Measurements from ENCODE around the gene TDRD10.

TDRD10 gene

GRCh38 chr1:154550657-154551056 lies 48.6 kb downstream of the TDRD10 start:
- H3K14ac ChIP-seq (ENCODE audit: low read length), result no peak overlapping the region
- H2BK15ac ChIP-seq (ENCODE audit: low read length), result no peak overlapping the region
- H3K9ac ChIP-seq (ENCODE audit: low read depth, low read length, poor library complexity), result no peak overlapping the region
- H2BK5ac ChIP-seq (ENCODE audit: low read length), result no peak overlapping the region
- no peak overlapping the region for H2BK12ac ChIP-seq (ENCODE audit: low read length)
- H3K36me3 ChIP-seq (replicated peaks in 1 of 2; ENCODE audit: control insufficient read depth in 2 of 2, insufficient read depth in 2 of 2, low read length in 2 of 2), result peaks cover 62 to 77% of the 10 kb centered on the region in 2 donors
- no peak overlapping the region for H3K27ac ChIP-seq (replicated peaks; ENCODE audit: low read length)
- H4K8ac ChIP-seq (ENCODE audit: low read depth, low read length), result no peak overlapping the region
- no peak overlapping the region for H2AK5ac ChIP-seq (ENCODE audit: low read depth, low read length)
- no peak overlapping the region for H3K4me2 ChIP-seq (ENCODE audit: insufficient read depth, low read length, poor library complexity, severe bottlenecking)
- H2BK120ac ChIP-seq (ENCODE audit: low read depth, low read length), result no peak overlapping the region
- H3K79me1 ChIP-seq (ENCODE audit: low read depth, low read length), result no peaks in the 10 kb centered on the region
- WGBS, 2 donors (ENCODE audit: extremely low coverage in 2 of 2, insufficient read length in 2 of 2, insufficient replicate concordance in 1 of 2), result no CpG with 5 or more reads among the region's 6 CpGs
- no peak overlapping the region for H2AFZ ChIP-seq (ENCODE audit: low read length)
- no peak overlapping the region for H3K4ac ChIP-seq (ENCODE audit: low read length)
- H3K4me3 ChIP-seq (ENCODE audit: low read length in 2 of 2), result no peak overlapping the region
- H3K4me1 ChIP-seq (ENCODE audit: control insufficient read depth in 2 of 2, insufficient read depth in 1 of 2, low read depth in 1 of 2, low read length in 2 of 2), result no peaks in the 10 kb centered on the region
- no peak overlapping the region for H4K91ac ChIP-seq (ENCODE audit: low read depth, low read length, poor library complexity)
- DNase-seq (ENCODE audit: low spot score), result no peak
- H3K27me3 ChIP-seq (ENCODE audit: control insufficient read depth in 3 of 3, insufficient read depth in 3 of 3, low read depth in 1 of 3, low read length in 3 of 3), result no peaks in the 10 kb centered on the region
- H3K23ac ChIP-seq (ENCODE audit: low read depth, low read length, poor library complexity), result no peak overlapping the region
- H3K9me3 ChIP-seq (replicated peaks in 1 of 2; ENCODE audit: control insufficient read depth in 2 of 2, insufficient read depth in 1 of 2, low read depth in 1 of 2, low read length in 2 of 2), result no peaks in the 10 kb centered on the region
- H3K18ac ChIP-seq (ENCODE audit: low read length), result no peak overlapping the region

- H3K23ac ChIP-seq (ENCODE audit: low read depth, low read length, poor library complexity), result no peak overlapping the region
- H3K36me3 ChIP-seq (replicated peaks in 1 of 2; ENCODE audit: control insufficient read depth in 2 of 2, insufficient read depth in 2 of 2, low read length in 2 of 2), result peaks cover 63 to 85% of the 10 kb centered on the region in 2 donors
- H2AK5ac ChIP-seq (ENCODE audit: low read depth, low read length), result no peak overlapping the region
- H2BK15ac ChIP-seq (ENCODE audit: low read length), result no peak overlapping the region
- no peak overlapping the region for H2AFZ ChIP-seq (ENCODE audit: low read length)
- no peaks in the 10 kb centered on the region for H3K79me1 ChIP-seq (ENCODE audit: low read depth, low read length)
- peaks cover 5% of the 10 kb centered on the region in 2 donors for H3K4me1 ChIP-seq (ENCODE audit: control insufficient read depth in 2 of 2, insufficient read depth in 1 of 2, low read depth in 1 of 2, low read length in 2 of 2)
- H4K91ac ChIP-seq (ENCODE audit: low read depth, low read length, poor library complexity), result no peak overlapping the region
- no peak overlapping the region for H3K4me2 ChIP-seq (ENCODE audit: insufficient read depth, low read length, poor library complexity, severe bottlenecking)
- H3K4me3 ChIP-seq (ENCODE audit: low read length in 2 of 2), result no peak overlapping the region
- H3K27ac ChIP-seq (replicated peaks; ENCODE audit: low read length), result no peak overlapping the region
- no peak overlapping the region for H2BK12ac ChIP-seq (ENCODE audit: low read length)
- no peaks in the 10 kb centered on the region for H3K27me3 ChIP-seq (ENCODE audit: control insufficient read depth in 3 of 3, insufficient read depth in 3 of 3, low read depth in 1 of 3, low read length in 3 of 3)
- H4K8ac ChIP-seq (ENCODE audit: low read depth, low read length), result no peak overlapping the region
- H3K4ac ChIP-seq (ENCODE audit: low read length), result no peak overlapping the region
- H3K14ac ChIP-seq (ENCODE audit: low read length), result no peak overlapping the region
- H3K18ac ChIP-seq (ENCODE audit: low read length), result no peak overlapping the region
- WGBS, 2 donors (ENCODE audit: extremely low coverage in 2 of 2, insufficient read length in 2 of 2, insufficient replicate concordance in 1 of 2), result no CpG with 5 or more reads among the region's 4 CpGs
- H3K9me3 ChIP-seq (replicated peaks in 1 of 2; ENCODE audit: control insufficient read depth in 2 of 2, insufficient read depth in 1 of 2, low read depth in 1 of 2, low read length in 2 of 2), result no peaks in the 10 kb centered on the region
- no peak overlapping the region for H2BK5ac ChIP-seq (ENCODE audit: low read length)
- H3K9ac ChIP-seq (ENCODE audit: low read depth, low read length, poor library complexity), result no peak overlapping the region
- no peak for DNase-seq (ENCODE audit: low spot score)
- no peak overlapping the region for H2BK120ac ChIP-seq (ENCODE audit: low read depth, low read length)
Observed at GRCh38 chr1:154551474-154551873, 49.5 kb downstream of the TDRD10 start.

DNA sequence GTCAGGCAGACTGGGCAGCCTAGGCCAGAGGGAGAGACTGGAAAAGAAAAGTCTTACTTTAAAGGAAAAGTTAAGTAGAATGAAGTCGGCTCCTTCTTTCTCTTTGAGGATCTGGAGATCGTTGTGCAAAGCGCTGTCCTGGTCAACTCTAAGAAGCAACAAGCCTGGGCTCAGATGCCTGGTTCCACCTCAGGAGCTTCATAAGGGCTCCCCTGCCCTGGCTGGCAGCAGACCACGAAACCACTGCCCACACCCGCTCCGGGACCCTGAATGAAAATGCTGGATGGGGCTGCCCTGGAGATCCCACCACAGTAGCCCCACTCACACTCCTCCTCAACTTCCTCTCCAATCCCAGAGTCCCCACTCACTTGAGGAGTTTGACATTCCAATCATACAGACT lies 50.0 kb downstream of the TDRD10 start:
- no peak overlapping the region for H3K18ac ChIP-seq (ENCODE audit: low read length)
- WGBS, 2 donors (ENCODE audit: extremely low coverage in 2 of 2, insufficient read length in 2 of 2, insufficient replicate concordance in 1 of 2), result no CpG with 5 or more reads among the region's 6 CpGs
- H2AK5ac ChIP-seq (ENCODE audit: low read depth, low read length), result no peak overlapping the region
- peaks cover 9 to 11% of the 10 kb centered on the region in 2 donors for H3K4me1 ChIP-seq (ENCODE audit: control insufficient read depth in 2 of 2, insufficient read depth in 1 of 2, low read depth in 1 of 2, low read length in 2 of 2)
- H3K14ac ChIP-seq (ENCODE audit: low read length), result no peak overlapping the region
- H3K27ac ChIP-seq (replicated peaks; ENCODE audit: low read length), result no peak overlapping the region
- no peak overlapping the region for H3K23ac ChIP-seq (ENCODE audit: low read depth, low read length, poor library complexity)
- H2BK15ac ChIP-seq (ENCODE audit: low read length), result no peak overlapping the region
- H3K4me3 ChIP-seq (ENCODE audit: low read length in 2 of 2), result no peak overlapping the region
- no peak overlapping the region for H3K4ac ChIP-seq (ENCODE audit: low read length)
- no peak overlapping the region for H2BK5ac ChIP-seq (ENCODE audit: low read length)
- DNase-seq (ENCODE audit: low spot score), result no peak
- H3K9ac ChIP-seq (ENCODE audit: low read depth, low read length, poor library complexity), result no peak overlapping the region
- H3K79me1 ChIP-seq (ENCODE audit: low read depth, low read length), result no peaks in the 10 kb centered on the region
- no peak overlapping the region for H4K91ac ChIP-seq (ENCODE audit: low read depth, low read length, poor library complexity)
- H2BK12ac ChIP-seq (ENCODE audit: low read length), result no peak overlapping the region
- H4K8ac ChIP-seq (ENCODE audit: low read depth, low read length), result no peak overlapping the region
- no peaks in the 10 kb centered on the region for H3K27me3 ChIP-seq (ENCODE audit: control insufficient read depth in 3 of 3, insufficient read depth in 3 of 3, low read depth in 1 of 3, low read length in 3 of 3)
- H2AFZ ChIP-seq (ENCODE audit: low read length), result no peak overlapping the region
- H3K4me2 ChIP-seq (ENCODE audit: insufficient read depth, low read length, poor library complexity, severe bottlenecking), result no peak overlapping the region
- no peak overlapping the region for H2BK120ac ChIP-seq (ENCODE audit: low read depth, low read length)
- H3K36me3 ChIP-seq (replicated peaks in 1 of 2; ENCODE audit: control insufficient read depth in 2 of 2, insufficient read depth in 2 of 2, low read length in 2 of 2), result peaks cover 63 to 89% of the 10 kb centered on the region in 2 donors
- H3K9me3 ChIP-seq (replicated peaks in 1 of 2; ENCODE audit: control insufficient read depth in 2 of 2, insufficient read depth in 1 of 2, low read depth in 1 of 2, low read length in 2 of 2), result no peaks in the 10 kb centered on the region

DNA sequence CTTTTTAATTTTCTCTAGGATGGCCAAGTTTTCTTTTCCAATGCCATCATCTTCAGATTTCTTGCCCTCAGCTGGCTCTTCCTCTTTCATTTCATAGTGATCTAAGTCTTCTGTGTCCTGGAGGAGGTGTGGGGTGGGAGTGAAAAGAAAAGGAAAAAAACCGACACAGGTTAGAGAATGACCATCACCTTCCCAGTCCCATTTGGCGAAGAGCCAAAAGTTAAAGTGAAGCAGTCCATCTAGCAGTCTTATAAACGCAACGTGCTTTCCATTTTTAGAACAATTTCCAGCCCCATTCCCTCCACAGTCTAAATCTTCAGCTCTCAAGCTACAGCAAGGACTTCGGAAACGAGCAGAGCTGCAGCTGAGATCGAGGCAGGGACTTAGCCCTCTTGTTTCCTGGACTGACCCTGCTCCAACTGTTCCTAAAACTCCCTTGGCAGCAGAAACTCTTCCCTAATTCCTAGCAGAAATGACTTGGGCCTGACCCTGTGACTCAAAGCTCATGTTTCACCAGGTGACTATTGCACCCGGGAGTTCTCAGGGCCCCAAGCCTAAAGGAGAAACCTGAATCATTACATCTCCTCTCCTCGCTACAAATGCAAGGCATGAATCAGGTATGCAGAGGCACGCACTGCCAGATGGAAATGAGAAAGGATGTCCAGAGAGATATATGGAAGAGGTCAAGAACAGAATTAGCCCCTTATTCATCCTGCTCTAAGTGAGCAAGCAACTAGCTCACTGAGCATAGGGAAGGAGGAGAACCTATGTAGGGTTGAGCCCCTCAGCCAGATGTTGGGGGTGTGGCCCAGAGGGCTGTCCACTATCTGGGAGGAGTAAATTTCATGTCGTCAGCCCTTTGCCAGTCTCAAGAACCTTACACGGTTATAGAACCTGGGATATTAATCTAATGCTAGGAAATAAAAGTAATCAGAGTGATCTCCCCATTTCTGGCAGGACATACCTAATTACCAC lies 51.3 kb downstream of the TDRD10 start:
- no CpG with 5 or more reads among the region's 12 CpGs for WGBS, 2 donors (ENCODE audit: extremely low coverage in 2 of 2, insufficient read length in 2 of 2, insufficient replicate concordance in 1 of 2)
- H3K14ac ChIP-seq (ENCODE audit: low read length), result no peak overlapping the region
- no peaks in the 10 kb centered on the region for H3K9me3 ChIP-seq (replicated peaks in 1 of 2; ENCODE audit: control insufficient read depth in 2 of 2, insufficient read depth in 1 of 2, low read depth in 1 of 2, low read length in 2 of 2)
- no peak overlapping the region for H3K4me2 ChIP-seq (ENCODE audit: insufficient read depth, low read length, poor library complexity, severe bottlenecking)
- H3K18ac ChIP-seq (ENCODE audit: low read length), result no peak overlapping the region
- H3K4ac ChIP-seq (ENCODE audit: low read length), result no peak overlapping the region
- H2BK12ac ChIP-seq (ENCODE audit: low read length), result no peak overlapping the region
- H3K27ac ChIP-seq (replicated peaks; ENCODE audit: low read length), result no peak overlapping the region
- no peak overlapping the region for H2BK5ac ChIP-seq (ENCODE audit: low read length)
- H3K4me3 ChIP-seq (ENCODE audit: low read length in 2 of 2), result no peak overlapping the region
- H4K91ac ChIP-seq (ENCODE audit: low read depth, low read length, poor library complexity), result no peak overlapping the region
- H2AK5ac ChIP-seq (ENCODE audit: low read depth, low read length), result no peak overlapping the region
- H2AFZ ChIP-seq (ENCODE audit: low read length), result no peak overlapping the region
- no peak for DNase-seq (ENCODE audit: low spot score)
- peaks cover 4% of the 10 kb centered on the region for H3K79me1 ChIP-seq (ENCODE audit: low read depth, low read length)
- H2BK15ac ChIP-seq (ENCODE audit: low read length), result no peak overlapping the region
- no peak overlapping the region for H2BK120ac ChIP-seq (ENCODE audit: low read depth, low read length)
- no peak overlapping the region for H3K23ac ChIP-seq (ENCODE audit: low read depth, low read length, poor library complexity)
- H3K27me3 ChIP-seq (ENCODE audit: control insufficient read depth in 3 of 3, insufficient read depth in 3 of 3, low read depth in 1 of 3, low read length in 3 of 3), result no peaks in the 10 kb centered on the region
- peaks cover 15 to 16% of the 10 kb centered on the region in 2 donors for H3K4me1 ChIP-seq (ENCODE audit: control insufficient read depth in 2 of 2, insufficient read depth in 1 of 2, low read depth in 1 of 2, low read length in 2 of 2)
- peaks cover 63 to 85% of the 10 kb centered on the region in 2 donors for H3K36me3 ChIP-seq (replicated peaks in 1 of 2; ENCODE audit: control insufficient read depth in 2 of 2, insufficient read depth in 2 of 2, low read length in 2 of 2)
- H4K8ac ChIP-seq (ENCODE audit: low read depth, low read length), result no peak overlapping the region
- no peak overlapping the region for H3K9ac ChIP-seq (ENCODE audit: low read depth, low read length, poor library complexity)
